H1 (cell line): ENCODE results near the gene GPR63. TPM values are rescaled to one million over a fixed set of nuclear protein-coding genes. Genes with fewer than 3 reads are reported as not detected.

Experiments used
- CTCF ChIA-PET: fragments of 300-600 bp; sonication (Branson Sonifier 250); formaldehyde crosslinking; loops from one replicate; lab custom pipeline; 2021; ENCODE audit not compliant: partially characterized antibody; lab: Charles Lee
- POLR2A ChIA-PET: fragments of 300-600 bp; sonication (Branson Sonifier 250); formaldehyde crosslinking; loops from one replicate; lab custom pipeline; 2021; ENCODE audit warnings: inconsistent platforms; ENCODE audit not compliant: partially characterized antibody; lab: Charles Lee
- DNase-seq, 2 experiments: peaks; one replicate each; pipeline versions ENCODE4 v3.0.0 to v3.0.0-alpha.2; 2010 to 2022; ENCODE audit warnings: low spot score in 2 of 2, low read depth in 1 of 2, mixed read lengths in 1 of 2
- FAIRE-seq: peaks from 2 replicates; lab custom pipeline; 2011; peaks lifted over from hg19 to GRCh38; lab: Jason Lieb, UNC
- H2AFZ ChIP-seq: 2 replicates; pipeline ENCODE4 v1.8.1; 2012; ENCODE audit warnings: low read length, inconsistent platforms
- H2AK5ac ChIP-seq: 2 replicates; pipeline ENCODE4 v1.6.1; 2013; ENCODE audit warnings: low read depth, low read length
- H2BK120ac ChIP-seq: replicated peaks from 2 replicates; pipeline ENCODE3; 2013; ENCODE audit warnings: low read depth, low read length, inconsistent platforms
- H2BK12ac ChIP-seq: 2 replicates; pipeline ENCODE4 v1.6.1; 2013; ENCODE audit warnings: low read depth, low read length
- H2BK15ac ChIP-seq: 2 replicates; pipeline ENCODE4 v1.6.1; 2013; ENCODE audit warnings: low read length
- H2BK20ac ChIP-seq: 2 replicates; pipeline ENCODE4 v1.6.1; 2013; ENCODE audit warnings: low read length
- H2BK5ac ChIP-seq: 2 replicates; pipeline ENCODE4 v1.6.1; 2013; ENCODE audit warnings: low read depth, low read length
- H3K14ac ChIP-seq: 2 replicates; pipeline ENCODE4 v1.6.1; 2013; ENCODE audit warnings: inconsistent platforms; ENCODE audit not compliant: insufficient read length
- H3K18ac ChIP-seq: 2 replicates; pipeline ENCODE4 v1.6.1; 2013; ENCODE audit warnings: low read length; ENCODE audit errors: extremely low read depth
- H3K23ac ChIP-seq: 2 replicates; pipeline ENCODE4 v1.6.1; 2013; ENCODE audit warnings: inconsistent platforms; ENCODE audit not compliant: insufficient read length
- H3K23me2 ChIP-seq: 2 replicates; pipeline ENCODE4 v1.6.1; 2013; ENCODE audit warnings: low read depth, low read length
- H3K27ac ChIP-seq: 2 replicates; pipeline ENCODE4 v1.6.1; 2011; ENCODE audit warnings: low read depth, low read length, inconsistent platforms
- H3K27me3 ChIP-seq, 4 experiments: replicated peaks in 1 of 4; 1 replicate in 1 of 4; 2 replicates in 3 of 4; pipeline versions ENCODE4 v1.6.1 to v1.8.1; 2011 to 2013; ENCODE audit warnings: low read length in 3 of 4, mild to moderate bottlenecking in 3 of 4, inconsistent platforms in 2 of 4, mixed read lengths in 2 of 4, moderate library complexity in 1 of 4; ENCODE audit not compliant: control insufficient read depth in 3 of 4, insufficient read depth in 3 of 4; ENCODE audit errors: extremely low read depth in 1 of 4
- H3K36me3 ChIP-seq, 4 experiments: 2 replicates each; pipeline versions ENCODE4 v1.6.1 to v1.8.1; 2011 to 2013; ENCODE audit warnings: mild to moderate bottlenecking in 4 of 4, low read length in 3 of 4, moderate library complexity in 2 of 4, control low read depth in 1 of 4, inconsistent platforms in 1 of 4; ENCODE audit not compliant: insufficient read depth in 4 of 4, control insufficient read depth in 2 of 4
- H3K4ac ChIP-seq: replicated peaks from 2 replicates; pipeline ENCODE3; 2013; ENCODE audit warnings: low read length, low read depth, mixed read lengths, inconsistent platforms; ENCODE audit not compliant: insufficient read length
- H3K4me1 ChIP-seq, 4 experiments: replicated peaks in 1 of 4; 1 replicate in 1 of 4; 2 replicates in 3 of 4; pipeline versions ENCODE4 v1.6.1 to v1.8.1; 2011 to 2013; ENCODE audit warnings: low read length in 3 of 4, inconsistent platforms in 2 of 4, mixed read lengths in 1 of 4; ENCODE audit not compliant: insufficient read depth in 4 of 4, control insufficient read depth in 3 of 4
- H3K4me2 ChIP-seq, 2 experiments: 2 replicates each; pipeline versions ENCODE4 v1.6.1 to v1.8.1; 2011 to 2013; ENCODE audit warnings: low read depth in 2 of 2, low read length in 2 of 2, control low read depth in 1 of 2, inconsistent platforms in 1 of 2, mild to moderate bottlenecking in 1 of 2; ENCODE audit not compliant: insufficient read depth in 1 of 2
- H3K4me3 ChIP-seq, 4 experiments: fragments of 200-600, 300-600 bp in 1 of 4; sonication (generic), shearing (Covaris generic), sonication (Bioruptor Twin) in 1 of 4; 2 replicates each; pipeline versions ENCODE4 v1.5.1 to v1.8.1; 2011 to 2016; ENCODE audit warnings: low read length in 4 of 4, low read depth in 3 of 4, control low read depth in 2 of 4, inconsistent platforms in 2 of 4, mild to moderate bottlenecking in 2 of 4, mixed read lengths in 1 of 4, moderate library complexity in 1 of 4; ENCODE audit not compliant: insufficient read depth in 2 of 4; ENCODE audit errors: extremely low read depth in 1 of 4
- H3K56ac ChIP-seq: replicated peaks from 2 replicates; pipeline ENCODE3; 2013; ENCODE audit warnings: low read depth, mild to moderate bottlenecking, mixed read lengths, low read length, inconsistent platforms; ENCODE audit not compliant: insufficient read length
- H3K79me1 ChIP-seq: 2 replicates; pipeline ENCODE4 v1.6.1; 2013; ENCODE audit warnings: low read depth, low read length, control low read depth
- H3K79me2 ChIP-seq, 2 experiments: 2 replicates each; pipeline versions ENCODE4 v1.6.1 to v1.8.1; 2012 to 2013; ENCODE audit warnings: low read length in 2 of 2, mild to moderate bottlenecking in 2 of 2, inconsistent platforms in 1 of 2; ENCODE audit not compliant: insufficient read depth in 2 of 2, control insufficient read depth in 1 of 2
- H3K9ac ChIP-seq, 4 experiments: replicated peaks in 1 of 4; 1 replicate in 1 of 4; 2 replicates in 3 of 4; pipeline versions ENCODE4 v1.6.1 to v1.8.1; 2011 to 2013; ENCODE audit warnings: low read depth in 3 of 4, low read length in 3 of 4, control low read depth in 2 of 4, mild to moderate bottlenecking in 2 of 4, moderate library complexity in 2 of 4, inconsistent platforms in 1 of 4; ENCODE audit errors: extremely low read depth in 1 of 4
- H3K9me3 ChIP-seq, 2 experiments: 2 replicates each; pipeline versions ENCODE4 v1.6.1 to v1.8.1; 2012 to 2013; ENCODE audit warnings: mild to moderate bottlenecking in 2 of 2, moderate library complexity in 2 of 2, control low read depth in 1 of 2, inconsistent platforms in 1 of 2, low read depth in 1 of 2, low read length in 1 of 2, mixed read lengths in 1 of 2; ENCODE audit not compliant: insufficient read depth in 2 of 2
- H4K20me1 ChIP-seq, 2 experiments: replicated peaks in 1 of 2; 2 replicates each; pipeline versions ENCODE3 to v1.8.1; 2011 to 2013; ENCODE audit warnings: inconsistent platforms in 2 of 2, low read length in 2 of 2, mild to moderate bottlenecking in 1 of 2; ENCODE audit not compliant: insufficient read depth in 2 of 2, control insufficient read depth in 1 of 2
- H4K5ac ChIP-seq: 2 replicates; pipeline ENCODE4 v1.6.1; 2013; ENCODE audit warnings: low read length, low read depth, mixed read lengths, inconsistent platforms; ENCODE audit not compliant: insufficient read length
- H4K8ac ChIP-seq: 2 replicates; pipeline ENCODE4 v1.8.0; 2013; ENCODE audit warnings: mild to moderate bottlenecking, moderate library complexity, low read length, inconsistent platforms; ENCODE audit not compliant: insufficient read depth; ENCODE audit errors: extremely low read depth
- H4K91ac ChIP-seq: replicated peaks from 2 replicates; pipeline ENCODE3; 2013; ENCODE audit warnings: low read length, mixed read lengths, inconsistent platforms; ENCODE audit not compliant: insufficient read length
- BRCA1 ChIP-seq: IDR thresholded peaks from 2 replicates; pipeline ENCODE4 v1.6.1; 2012; ENCODE audit warnings: low read depth, low read length, improper control_type of control experiment
- CTCF ChIP-seq, 3 experiments: IDR thresholded peaks; 1 replicate in 2 of 3; 2 replicates in 1 of 3; pipeline versions ENCODE4 v1.5.1 to v1.6.1; 2011; ENCODE audit warnings: low read length in 3 of 3, mild to moderate bottlenecking in 3 of 3, inconsistent platforms in 2 of 3, low read depth in 1 of 3, moderate library complexity in 1 of 3; ENCODE audit not compliant: insufficient read depth in 1 of 3; ENCODE audit errors: control extremely low read depth in 1 of 3
- RAD21 ChIP-seq, 2 experiments: IDR thresholded peaks in 1 of 2; conservative IDR thresholded peaks in 1 of 2; 2 replicates each; pipeline ENCODE4 v1.6.1; 2011; ENCODE audit warnings: low read depth in 2 of 2, low read length in 2 of 2, improper control_type of control experiment in 1 of 2, inconsistent platforms in 1 of 2, mild to moderate bottlenecking in 1 of 2, moderate library complexity in 1 of 2
- RXRA ChIP-seq: IDR thresholded peaks from 2 replicates; pipeline ENCODE4 v1.6.1; 2011; ENCODE audit warnings: low read depth, mild to moderate bottlenecking, low read length, moderate library complexity; ENCODE audit not compliant: insufficient read depth
- WGBS, 2 experiments: shearing (Covaris generic) in 1 of 2; methylation state at CpG; one replicate each; pipeline versions ENCODE4 v1.1.6 to v1.1.7; 2013 to 2015; ENCODE audit warnings: low lambda C conversion rate in 2 of 2, mixed read lengths in 2 of 2, inconsistent platforms in 1 of 2, low coverage in 1 of 2, missing lambda C conversion rate in 1 of 2; ENCODE audit not compliant: insufficient replicate concordance in 2 of 2, insufficient coverage in 1 of 2, insufficient read length in 1 of 2; ENCODE audit errors: extremely low coverage in 1 of 2, missing lambda C conversion rate in 1 of 2; 5-methylcytosine and 5-hydroxymethylcytosine counted together
- polyA plus RNA-seq, 7 experiments: library from polyadenylated mRNA; depleted of rRNA in 3 of 7; stranded (reverse) in 5 of 7; unstranded in 2 of 7; fragments of >200 nt in 5 of 7; fragments of 200-250 nt in 2 of 7; gene quantifications; 1 replicate in 5 of 7; 2 replicates in 1 of 7; 4 replicates in 1 of 7; pipeline versions ENCODE4 v1.2.1 to v1.2.3, GENCODE V29; 2011 to 2013; ENCODE audit warnings: missing spikeins in 2 of 7, mixed read lengths in 2 of 7
- total RNA-seq: library from RNA; stranded (reverse); fragmentation: NEBNext Ultra II Directional; extraction: Animal tissue kit (Norgen Biotek cat#: 25700); gene quantifications from 2 replicates; pipeline ENCODE4 v1.2.1, GENCODE V29; 2021

The GPR63 gene
- total and polyA plus RNA-seq, 2 of the 8 experiments (the other 6 are each of a cell fraction or from before 2014, with no cell fraction given) = 6.1 to 11.6 TPM

DNA sequence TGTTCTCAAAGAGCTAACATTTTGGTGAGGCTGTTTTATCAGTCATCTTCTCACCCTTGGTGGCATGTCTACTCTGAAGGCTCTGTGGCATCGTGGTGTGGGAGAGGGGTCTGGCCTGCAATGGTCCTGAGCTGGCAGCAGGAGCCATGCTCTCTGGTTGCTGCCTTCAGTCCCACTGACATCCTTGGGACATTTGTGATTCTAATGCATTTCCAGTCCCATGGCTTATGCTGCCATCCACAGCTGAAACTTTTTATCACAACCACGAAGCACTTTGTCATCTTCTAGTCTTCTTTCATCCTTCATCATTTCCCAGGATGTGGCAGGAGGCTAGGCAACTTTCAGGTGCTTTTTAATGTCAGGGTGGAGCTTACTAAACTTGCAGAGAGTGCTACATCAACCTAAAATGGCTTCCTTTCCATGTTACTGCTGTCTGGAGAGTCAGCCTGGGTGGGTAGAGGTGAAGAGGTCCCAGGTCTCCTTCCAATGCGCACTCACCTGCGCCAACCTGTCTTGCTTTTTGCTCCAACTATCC lies 77.1 kb downstream of the GPR63 start:
- H3K4me3 ChIP-seq = no peak overlapping the region
- H3K79me2 ChIP-seq = no peaks in the 10 kb centered on the region
- no peak overlapping the region for H2BK15ac ChIP-seq
- H4K8ac ChIP-seq = no peak overlapping the region
- H2AK5ac ChIP-seq = no peak overlapping the region
- H3K27ac ChIP-seq = no peak overlapping the region
- no peak overlapping the region for H3K23ac ChIP-seq
- no peak overlapping the region for H3K4ac ChIP-seq
- no peaks in the 10 kb centered on the region for H3K9me3 ChIP-seq
- no peaks in the 10 kb centered on the region for H3K36me3 ChIP-seq
- H2BK12ac ChIP-seq = no peak overlapping the region
- no peak overlapping the region for H3K9ac ChIP-seq
- peak overlapping the region; percentile 81 for H2AFZ ChIP-seq
- H3K79me1 ChIP-seq = no peaks in the 10 kb centered on the region
- H2BK5ac ChIP-seq = no peak overlapping the region
- TF ChIP-seq RAD21 (IDR thresholded peaks at IDR 0.05 in 1 of 2, conservative IDR thresholded peaks at IDR 0.05 in 1 of 2; ENCODE audit: low read depth in 2 of 2, low read length in 2 of 2) = peak; percentile 52 to 65; a peak in 3 of 4 replicates
- no peak for TF ChIP-seq BRCA1
- TF ChIP-seq RXRA = no peak
- peak in 1 of 3 experiments; percentile 23; a peak in 1 of 4 replicates for TF ChIP-seq CTCF (IDR thresholded peaks at IDR 0.05; ENCODE audit: control extremely low read depth in 1 of 3, insufficient read depth in 1 of 3, low read depth in 1 of 3, low read length in 3 of 3)
- H3K4me1 ChIP-seq = peaks cover 0 to 4% (median 0%) of the 10 kb centered on the region in 4 experiments; a peak in 1 of 7 replicates
- H4K5ac ChIP-seq = no peak overlapping the region
- H2BK120ac ChIP-seq = no peak overlapping the region
- no peak overlapping the region for H3K4me2 ChIP-seq
- POLR2A ChIA-PET = no interaction called here
- DNase-seq (no peak), FAIRE-seq (no peak)
- H3K23me2 ChIP-seq = no peaks in the 10 kb centered on the region; the same call in 1 of the 2 replicates
- H3K27me3 ChIP-seq = no peaks in the 10 kb centered on the region
- H3K18ac ChIP-seq = no peak overlapping the region
- no peaks in the 10 kb centered on the region for H4K20me1 ChIP-seq
- no peak overlapping the region for H4K91ac ChIP-seq
- no peak overlapping the region for H2BK20ac ChIP-seq
- no peak overlapping the region for H3K14ac ChIP-seq
- WGBS, 2 experiments = 88% methylated on average over 4 of the region's 4 CpGs; no CpG with 5 or more reads in 1 of the 2 experiments
- CTCF ChIA-PET = interaction anchor here (0.6 to 2.2 kb wide), 10 partner anchors 9 to 153 kb away, joined by 3 to 11 read pairs (median 3); partner anchors contain the start of gene GPR63
- H3K56ac ChIP-seq = no peak overlapping the region
